Measurements from ENCODE around the gene NME5. TPM values are rescaled to one million over a fixed set of nuclear protein-coding genes. Genes with fewer than 3 reads are reported as not detected.

Gene NME5
- total RNA-seq, 1 donor from 2014 or later, result 0.82 TPM

- no peaks in the 10 kb centered on the region for H3K4me1 Mint-ChIP-seq (ENCODE audit: unreplicated experiment)
- H3K27ac Mint-ChIP-seq (ENCODE audit: unreplicated experiment), result no peak overlapping the region
- no peak for TF ChIP-seq CTCF (IDR thresholded peaks at IDR 0.05; ENCODE audit: unreplicated experiment)
- no peaks in the 10 kb centered on the region for H3K9me3 Mint-ChIP-seq (ENCODE audit: unreplicated experiment)
- no peaks in the 10 kb centered on the region for H3K36me3 Mint-ChIP-seq (ENCODE audit: low read depth, unreplicated experiment)
- H3K27me3 Mint-ChIP-seq (ENCODE audit: unreplicated experiment), result peaks cover 2% of the 10 kb centered on the region
- DNase-seq (ENCODE audit: low spot score), result no peak
- no peak overlapping the region for H3K4me3 Mint-ChIP-seq (ENCODE audit: unreplicated experiment)
Measured at GRCh38 chr5:138140268-138140667, 1.0 kb upstream of the NME5 start.

- no peaks in the 10 kb centered on the region for H3K4me1 Mint-ChIP-seq (ENCODE audit: unreplicated experiment)
- H3K4me3 Mint-ChIP-seq (ENCODE audit: unreplicated experiment), result peak overlapping the region; percentile 89
- peaks cover 2% of the 10 kb centered on the region for H3K27me3 Mint-ChIP-seq (ENCODE audit: unreplicated experiment)
- no peak for TF ChIP-seq CTCF (IDR thresholded peaks at IDR 0.05; ENCODE audit: unreplicated experiment)
- DNase-seq (ENCODE audit: low spot score), result no peak
- H3K9me3 Mint-ChIP-seq (ENCODE audit: unreplicated experiment), result no peaks in the 10 kb centered on the region
- H3K36me3 Mint-ChIP-seq (ENCODE audit: low read depth, unreplicated experiment), result no peaks in the 10 kb centered on the region
- H3K27ac Mint-ChIP-seq (ENCODE audit: unreplicated experiment), result no peak overlapping the region
Measured at GRCh38 chr5:138139781-138140090, 508 bp upstream of the NME5 start.

GRCh38 chr5:138132543-138132942 lies 6.7 kb downstream of the NME5 start:
- Mint-ChIP-seq H3K27me3 (ENCODE audit: unreplicated experiment) (no peaks in the 10 kb centered on the region), H3K36me3 (ENCODE audit: low read depth, unreplicated experiment) (no peaks in the 10 kb centered on the region), H3K27ac (ENCODE audit: unreplicated experiment) (no peak overlapping the region), H3K9me3 (ENCODE audit: unreplicated experiment) (no peaks in the 10 kb centered on the region), H3K4me3 (ENCODE audit: unreplicated experiment) (no peak overlapping the region), H3K4me1 (ENCODE audit: unreplicated experiment) (no peaks in the 10 kb centered on the region)
- no peak for DNase-seq (ENCODE audit: low spot score)
- no peak for TF ChIP-seq CTCF (IDR thresholded peaks at IDR 0.05; ENCODE audit: unreplicated experiment)

GRCh38 chr5:138129347-138129746 lies 9.9 kb downstream of the NME5 start:
- H3K27ac Mint-ChIP-seq (ENCODE audit: unreplicated experiment), result no peak overlapping the region
- DNase-seq (ENCODE audit: low spot score), result no peak
- H3K36me3 Mint-ChIP-seq (ENCODE audit: low read depth, unreplicated experiment), result no peaks in the 10 kb centered on the region
- no peak overlapping the region for H3K4me3 Mint-ChIP-seq (ENCODE audit: unreplicated experiment)
- no peak for TF ChIP-seq CTCF (IDR thresholded peaks at IDR 0.05; ENCODE audit: unreplicated experiment)
- no peaks in the 10 kb centered on the region for H3K9me3 Mint-ChIP-seq (ENCODE audit: unreplicated experiment)
- no peaks in the 10 kb centered on the region for H3K27me3 Mint-ChIP-seq (ENCODE audit: unreplicated experiment)
- H3K4me1 Mint-ChIP-seq (ENCODE audit: unreplicated experiment), result no peaks in the 10 kb centered on the region

- no peak overlapping the region for H3K27ac Mint-ChIP-seq (ENCODE audit: unreplicated experiment)
- H3K36me3 Mint-ChIP-seq (ENCODE audit: low read depth, unreplicated experiment), result no peaks in the 10 kb centered on the region
- H3K9me3 Mint-ChIP-seq (ENCODE audit: unreplicated experiment), result no peaks in the 10 kb centered on the region
- no peaks in the 10 kb centered on the region for H3K27me3 Mint-ChIP-seq (ENCODE audit: unreplicated experiment)
- no peak overlapping the region for H3K4me3 Mint-ChIP-seq (ENCODE audit: unreplicated experiment)
- DNase-seq (ENCODE audit: low spot score), result no peak
- H3K4me1 Mint-ChIP-seq (ENCODE audit: unreplicated experiment), result no peaks in the 10 kb centered on the region
- TF ChIP-seq CTCF (IDR thresholded peaks at IDR 0.05; ENCODE audit: unreplicated experiment), result no peak
Measured at GRCh38 chr5:138128334-138128733, 10.9 kb downstream of the NME5 start.

Data from endothelial cell (in vitro differentiated cells).